Type B pancreatic cell (in vitro differentiated cells): ENCODE data around the gene NTM. TPM values are rescaled to one million over a fixed set of nuclear protein-coding genes. Genes with fewer than 3 reads are reported as not detected.

Source experiments
- DNase-seq: peaks from one replicate; pipeline ENCODE4 v3.0.0; 2021; ENCODE audit warnings: mixed read lengths; ENCODE audit not compliant: unreplicated experiment; ENCODE audit errors: extremely low spot score
- H3K27ac Mint-ChIP-seq: 2 replicates; pipeline ENCODE4 v1.8.0; 2021; ENCODE audit warnings: mild to moderate bottlenecking, mixed read lengths
- H3K27me3 Mint-ChIP-seq: 2 replicates; pipeline ENCODE4 v1.8.0; 2021; ENCODE audit warnings: mixed read lengths
- H3K36me3 Mint-ChIP-seq: 2 replicates; pipeline ENCODE4 v1.8.0; 2021; ENCODE audit warnings: mixed read lengths
- H3K4me1 Mint-ChIP-seq: one replicate; pipeline ENCODE4 v1.8.0; 2021; ENCODE audit warnings: mixed read lengths; ENCODE audit not compliant: unreplicated experiment
- H3K4me3 Mint-ChIP-seq: 2 replicates; pipeline ENCODE4 v1.8.0; 2021; ENCODE audit warnings: mild to moderate bottlenecking, mixed read lengths
- H3K9me3 Mint-ChIP-seq: 2 replicates; pipeline ENCODE4 v1.8.0; 2021; ENCODE audit warnings: mixed read lengths
- total RNA-seq: library from RNA; stranded (reverse); gene quantifications from 2 replicates; pipeline ENCODE4 v1.2.1, GENCODE V29; 2021; ENCODE audit warnings: low replicate concordance
- TF ChIP-seq, protein P1 (sequence below): fragments of 200-600 bp; sonication (generic); conservative IDR thresholded peaks from 2 replicates; pipeline ENCODE4 v1.5.0; 2021; ENCODE audit warnings: antibody characterized with exemption, mild to moderate bottlenecking

The NTM gene
- total RNA-seq, 1 donor from 2014 or later = 19.2 TPM

DNA sequence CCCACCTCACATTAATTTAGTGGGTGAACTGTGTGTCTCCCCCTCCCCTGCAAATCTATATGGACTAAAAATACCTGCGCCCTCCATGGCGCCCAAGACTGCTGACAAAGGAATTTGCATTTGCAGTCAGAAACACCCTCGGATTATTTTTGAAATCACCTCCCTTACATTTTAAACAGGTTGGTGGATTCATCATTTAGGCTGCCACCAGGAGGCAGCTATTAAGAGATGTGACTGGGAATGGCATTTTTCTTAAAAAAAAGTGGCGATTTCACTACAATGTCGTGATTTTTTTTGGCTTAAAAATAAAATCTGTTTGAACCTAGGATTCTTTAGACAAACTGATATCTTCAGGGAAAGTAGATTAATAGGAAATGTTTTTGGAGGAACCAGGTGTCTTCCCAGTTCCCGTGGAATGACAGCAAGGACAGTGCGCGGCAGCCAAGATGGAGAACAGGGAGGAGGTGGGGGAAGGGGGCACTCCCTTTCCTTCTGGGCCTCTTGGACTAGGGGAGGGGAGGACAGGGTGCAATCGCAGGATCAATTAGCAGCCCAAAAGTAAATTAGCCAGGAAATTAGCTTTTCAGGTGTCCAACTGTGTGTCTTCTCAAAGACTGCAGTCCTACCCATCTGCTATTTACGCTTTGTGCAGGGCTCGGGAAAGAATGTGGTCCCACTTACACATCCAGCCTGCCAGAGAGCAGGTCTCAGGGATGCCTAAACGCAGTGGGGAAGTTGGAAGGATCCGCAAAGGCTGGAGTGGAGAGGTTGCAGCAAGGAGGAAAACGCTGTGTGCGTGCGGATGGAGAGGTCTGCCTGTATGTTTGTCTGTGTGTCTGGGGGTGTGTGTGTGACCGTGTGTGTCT, 496.4 kb downstream of the NTM start:
- no peak overlapping the region for H3K27ac Mint-ChIP-seq
- no peaks in the 10 kb centered on the region for H3K9me3 Mint-ChIP-seq
- no peak for DNase-seq
- TF ChIP-seq, protein P1, sequence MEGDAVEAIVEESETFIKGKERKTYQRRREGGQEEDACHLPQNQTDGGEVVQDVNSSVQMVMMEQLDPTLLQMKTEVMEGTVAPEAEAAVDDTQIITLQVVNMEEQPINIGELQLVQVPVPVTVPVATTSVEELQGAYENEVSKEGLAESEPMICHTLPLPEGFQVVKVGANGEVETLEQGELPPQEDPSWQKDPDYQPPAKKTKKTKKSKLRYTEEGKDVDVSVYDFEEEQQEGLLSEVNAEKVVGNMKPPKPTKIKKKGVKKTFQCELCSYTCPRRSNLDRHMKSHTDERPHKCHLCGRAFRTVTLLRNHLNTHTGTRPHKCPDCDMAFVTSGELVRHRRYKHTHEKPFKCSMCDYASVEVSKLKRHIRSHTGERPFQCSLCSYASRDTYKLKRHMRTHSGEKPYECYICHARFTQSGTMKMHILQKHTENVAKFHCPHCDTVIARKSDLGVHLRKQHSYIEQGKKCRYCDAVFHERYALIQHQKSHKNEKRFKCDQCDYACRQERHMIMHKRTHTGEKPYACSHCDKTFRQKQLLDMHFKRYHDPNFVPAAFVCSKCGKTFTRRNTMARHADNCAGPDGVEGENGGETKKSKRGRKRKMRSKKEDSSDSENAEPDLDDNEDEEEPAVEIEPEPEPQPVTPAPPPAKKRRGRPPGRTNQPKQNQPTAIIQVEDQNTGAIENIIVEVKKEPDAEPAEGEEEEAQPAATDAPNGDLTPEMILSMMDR = peak; percentile 51
- H3K4me1 Mint-ChIP-seq = peaks cover 28% of the 10 kb centered on the region
- no peaks in the 10 kb centered on the region for H3K36me3 Mint-ChIP-seq
- H3K4me3 Mint-ChIP-seq = no peak overlapping the region
- H3K27me3 Mint-ChIP-seq = peaks cover 60% of the 10 kb centered on the region

DNA sequence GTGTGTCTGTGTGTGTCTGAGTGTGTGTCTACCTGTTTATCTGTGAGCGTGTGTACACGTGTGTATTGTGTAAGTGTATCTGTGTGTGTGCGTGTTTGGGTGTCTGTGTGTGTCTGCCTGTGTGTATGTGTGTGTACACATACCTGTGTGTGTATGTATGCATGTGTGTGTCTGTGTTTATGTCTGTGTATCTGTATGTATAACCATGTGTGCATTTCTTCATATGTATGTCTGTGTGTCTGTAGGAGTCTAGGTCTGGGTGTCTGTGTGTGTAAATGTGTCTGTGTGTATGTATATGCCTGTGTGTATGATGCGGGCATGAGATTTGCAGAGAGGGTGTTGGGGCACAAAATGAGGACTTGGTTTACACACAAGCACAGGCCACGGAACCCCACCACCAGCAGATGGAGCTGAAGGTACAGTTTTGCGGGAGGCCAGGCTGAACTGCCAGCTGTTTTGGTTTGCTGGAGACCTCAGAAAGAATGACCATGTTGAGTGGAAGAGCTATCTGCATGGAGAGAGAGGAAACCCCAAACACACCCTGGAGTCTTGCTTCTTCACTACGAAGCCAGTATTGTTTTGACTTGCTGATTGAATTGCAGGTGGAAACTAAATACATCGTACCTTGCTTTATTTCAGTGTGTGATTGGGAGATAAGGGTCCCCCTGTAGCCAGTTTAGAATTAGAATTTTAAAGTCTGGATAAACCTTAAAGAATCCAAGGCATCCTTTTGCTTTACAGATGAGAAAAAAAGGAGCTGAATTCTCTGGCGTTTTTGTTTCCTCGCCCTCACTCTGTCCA, 497.2 kb downstream of the NTM start:
- Mint-ChIP-seq H3K27me3 (peaks cover 61% of the 10 kb centered on the region), H3K27ac (no peak overlapping the region), H3K36me3 (no peaks in the 10 kb centered on the region), H3K4me3 (no peak overlapping the region), H3K4me1 (peaks cover 28% of the 10 kb centered on the region), H3K9me3 (no peaks in the 10 kb centered on the region)
- TF ChIP-seq, protein P1 = peak; percentile 83
- peak; percentile 85 for DNase-seq

- H3K27ac Mint-ChIP-seq = peak overlapping the region; percentile 14
- peaks cover 26% of the 10 kb centered on the region for H3K4me1 Mint-ChIP-seq
- DNase-seq = no peak
- peak overlapping the region; percentile 30 for H3K4me3 Mint-ChIP-seq
- no peaks in the 10 kb centered on the region for H3K36me3 Mint-ChIP-seq
- H3K27me3 Mint-ChIP-seq = peaks cover 57% of the 10 kb centered on the region
- TF ChIP-seq, protein P1 = no peak
- no peaks in the 10 kb centered on the region for H3K9me3 Mint-ChIP-seq
Measured at GRCh38 chr11:131868629-131869507, 498.5 kb downstream of the NTM start.

GRCh38 chr11:131870305-131870704, 499.9 kb downstream of the NTM start:
- DNase-seq = no peak
- H3K27me3 Mint-ChIP-seq = peaks cover 50% of the 10 kb centered on the region
- H3K4me3 Mint-ChIP-seq = no peak overlapping the region
- no peaks in the 10 kb centered on the region for H3K36me3 Mint-ChIP-seq
- H3K9me3 Mint-ChIP-seq = no peaks in the 10 kb centered on the region
- H3K4me1 Mint-ChIP-seq = peaks cover 17% of the 10 kb centered on the region
- TF ChIP-seq, protein P1 = no peak
- no peak overlapping the region for H3K27ac Mint-ChIP-seq

DNA sequence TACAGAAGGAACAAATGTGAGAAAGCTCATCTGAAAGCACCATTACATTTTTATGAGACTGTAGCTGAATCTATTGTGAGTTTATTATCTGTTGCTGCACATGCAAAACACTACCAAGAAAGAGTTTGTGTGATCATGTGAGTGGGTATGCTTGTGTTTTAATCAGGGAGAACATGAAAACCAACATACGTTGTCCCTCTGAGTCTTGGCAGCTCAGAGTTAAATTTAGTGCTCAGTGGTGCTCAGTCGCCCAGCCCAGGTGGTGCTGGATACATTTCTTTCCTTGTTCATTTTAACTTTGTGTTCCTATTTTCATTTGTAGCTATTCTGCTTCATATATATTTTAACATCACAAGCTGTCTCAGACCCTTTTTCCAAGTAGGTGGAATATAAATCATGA, 500.6 kb downstream of the NTM start:
- no peak overlapping the region for H3K4me3 Mint-ChIP-seq
- DNase-seq = no peak
- H3K27ac Mint-ChIP-seq = no peak overlapping the region
- TF ChIP-seq, protein P1 = no peak
- H3K27me3 Mint-ChIP-seq = peaks cover 53% of the 10 kb centered on the region
- no peaks in the 10 kb centered on the region for H3K9me3 Mint-ChIP-seq
- no peaks in the 10 kb centered on the region for H3K36me3 Mint-ChIP-seq
- peaks cover 20% of the 10 kb centered on the region for H3K4me1 Mint-ChIP-seq
